Measurements from ENCODE around the gene ARHGAP6. TPM values are rescaled to one million over a fixed set of nuclear protein-coding genes. Genes with fewer than 3 reads are reported as not detected.

ARHGAP6 gene
- total and polyA plus RNA-seq, 2 donors from 2014 or later, result 6.0 to 20.4 TPM

DNA sequence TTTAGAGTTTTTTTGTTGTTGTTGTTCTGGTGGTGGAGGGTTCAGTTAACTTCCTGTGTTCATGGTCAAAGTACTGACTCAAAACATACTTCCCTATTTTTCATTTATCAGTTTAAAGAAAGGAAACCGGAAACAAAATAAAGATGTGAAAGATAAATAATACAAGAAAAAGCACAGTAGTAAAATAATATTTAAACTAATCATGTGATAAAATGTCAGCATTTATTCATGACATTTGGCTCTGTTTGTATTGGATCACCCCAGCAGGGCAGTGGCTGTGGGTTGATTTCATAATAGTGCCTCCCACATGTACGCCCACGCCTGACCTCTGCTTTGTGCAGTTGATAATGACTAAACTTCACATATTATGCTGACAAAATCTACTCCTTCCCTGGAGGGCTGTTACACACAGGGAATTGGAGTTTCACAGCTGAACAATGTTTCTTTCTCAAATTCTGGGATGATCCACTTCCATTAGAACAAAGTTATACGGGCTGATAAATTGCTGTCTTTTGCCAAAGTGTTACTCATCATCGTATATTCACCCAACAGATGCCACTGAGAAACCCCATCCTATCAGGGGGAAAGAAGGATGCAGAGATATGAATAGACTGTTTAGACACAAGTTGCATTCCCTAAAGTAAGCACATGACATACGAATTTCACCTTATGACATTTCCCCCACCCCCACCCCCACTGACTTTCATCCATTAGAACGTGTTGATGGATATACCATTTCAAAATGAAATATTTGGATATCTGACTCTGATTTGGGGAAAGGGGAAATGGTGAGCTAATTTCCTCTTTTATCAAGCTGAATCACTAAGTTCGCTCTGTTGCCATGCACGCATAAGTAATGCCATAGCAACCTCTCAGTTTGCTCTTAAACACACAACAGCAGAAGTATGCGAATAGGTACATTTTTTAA is 324.2 kb downstream of the ARHGAP6 start:
- intact Hi-C loops (cut with DNase I), result no loop called here
- H3K27me3 ChIP-seq (ENCODE audit: control insufficient read depth, insufficient read depth, low read length), result no peaks in the 10 kb centered on the region
- FAIRE-seq (peak; percentile 98), DNase-seq (peak; percentile 31 to 81 (median 52))
- no peaks in the 10 kb centered on the region for H3K9me3 ChIP-seq (ENCODE audit: control insufficient read depth in 2 of 3, insufficient read depth in 1 of 3, low read length in 3 of 3)
- H3K4me3 ChIP-seq (ENCODE audit: low read length in 3 of 3), result no peak overlapping the region
- TF ChIP-seq, protein P1, sequence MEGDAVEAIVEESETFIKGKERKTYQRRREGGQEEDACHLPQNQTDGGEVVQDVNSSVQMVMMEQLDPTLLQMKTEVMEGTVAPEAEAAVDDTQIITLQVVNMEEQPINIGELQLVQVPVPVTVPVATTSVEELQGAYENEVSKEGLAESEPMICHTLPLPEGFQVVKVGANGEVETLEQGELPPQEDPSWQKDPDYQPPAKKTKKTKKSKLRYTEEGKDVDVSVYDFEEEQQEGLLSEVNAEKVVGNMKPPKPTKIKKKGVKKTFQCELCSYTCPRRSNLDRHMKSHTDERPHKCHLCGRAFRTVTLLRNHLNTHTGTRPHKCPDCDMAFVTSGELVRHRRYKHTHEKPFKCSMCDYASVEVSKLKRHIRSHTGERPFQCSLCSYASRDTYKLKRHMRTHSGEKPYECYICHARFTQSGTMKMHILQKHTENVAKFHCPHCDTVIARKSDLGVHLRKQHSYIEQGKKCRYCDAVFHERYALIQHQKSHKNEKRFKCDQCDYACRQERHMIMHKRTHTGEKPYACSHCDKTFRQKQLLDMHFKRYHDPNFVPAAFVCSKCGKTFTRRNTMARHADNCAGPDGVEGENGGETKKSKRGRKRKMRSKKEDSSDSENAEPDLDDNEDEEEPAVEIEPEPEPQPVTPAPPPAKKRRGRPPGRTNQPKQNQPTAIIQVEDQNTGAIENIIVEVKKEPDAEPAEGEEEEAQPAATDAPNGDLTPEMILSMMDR (IDR thresholded peaks at IDR 0.05; ENCODE audit: borderline replicate concordance, extremely low read depth, insufficient read depth), result no peak
- no peaks in the 10 kb centered on the region for H3K4me1 ChIP-seq (ENCODE audit: control insufficient read depth in 2 of 3, insufficient read depth in 2 of 3, low read depth in 1 of 3, low read length in 3 of 3)
- H3K36me3 ChIP-seq (ENCODE audit: control insufficient read depth in 2 of 3, insufficient read depth in 3 of 3, low read length in 3 of 3), result no peaks in the 10 kb centered on the region
- H3K27ac ChIP-seq (ENCODE audit: low read depth in 2 of 2, low read length in 2 of 2), result peak overlapping the region in 1 of 2 donors; percentile 20
- H3K9ac ChIP-seq (ENCODE audit: low read length in 3 of 3), result no peak overlapping the region

DNA sequence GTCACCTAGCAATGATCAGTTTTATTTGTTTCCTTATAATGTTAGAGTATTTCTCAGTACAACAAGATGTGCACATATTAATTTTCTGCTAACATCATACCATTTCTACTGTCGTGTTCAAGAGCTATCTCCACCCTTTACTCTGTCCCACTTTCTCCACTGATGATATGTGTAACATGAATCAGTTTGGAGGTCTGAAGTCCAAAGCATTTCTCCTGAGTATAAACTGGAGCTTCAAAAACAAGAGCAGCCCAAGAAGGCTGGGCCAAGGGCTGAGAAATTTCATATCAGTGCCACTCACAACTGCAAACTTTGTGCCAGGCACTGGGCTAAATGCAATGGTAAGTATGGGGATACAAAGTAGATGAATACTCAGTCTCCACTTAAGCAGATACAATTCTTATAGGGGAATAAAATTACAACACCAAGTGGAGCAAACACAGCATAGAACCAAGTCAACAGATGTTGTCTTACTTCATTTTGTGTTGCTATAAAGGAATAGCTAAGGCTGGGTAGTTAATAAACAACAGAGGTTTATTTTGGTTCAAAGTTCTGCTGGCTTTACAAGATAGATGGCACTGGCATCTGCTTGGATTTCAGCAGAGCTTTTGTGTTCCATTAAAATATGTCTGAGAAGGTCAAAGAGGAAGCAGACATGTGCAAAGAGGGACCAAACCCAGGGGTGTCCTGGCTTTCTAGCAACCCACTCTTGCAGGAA is 328.3 kb downstream of the ARHGAP6 start:
- Histone ChIP-seq H3K27ac (ENCODE audit: low read depth in 2 of 2, low read length in 2 of 2) (no peak overlapping the region), H3K36me3 (ENCODE audit: control insufficient read depth in 2 of 3, insufficient read depth in 3 of 3, low read length in 3 of 3) (no peaks in the 10 kb centered on the region), H3K27me3 (ENCODE audit: control insufficient read depth, insufficient read depth, low read length) (no peaks in the 10 kb centered on the region), H3K4me3 (ENCODE audit: low read length in 3 of 3) (no peak overlapping the region), H3K4me1 (ENCODE audit: control insufficient read depth in 2 of 3, insufficient read depth in 2 of 3, low read depth in 1 of 3, low read length in 3 of 3) (no peaks in the 10 kb centered on the region), H3K9me3 (ENCODE audit: control insufficient read depth in 2 of 3, insufficient read depth in 1 of 3, low read length in 3 of 3) (no peaks in the 10 kb centered on the region), H3K9ac (ENCODE audit: low read length in 3 of 3) (no peak overlapping the region)
- no peak for FAIRE-seq
- intact Hi-C loops (cut with DNase I), result no loop called here
- DNase-seq, result no peak
- TF ChIP-seq, protein P1 (IDR thresholded peaks at IDR 0.05; ENCODE audit: borderline replicate concordance, extremely low read depth, insufficient read depth), result no peak

DNA sequence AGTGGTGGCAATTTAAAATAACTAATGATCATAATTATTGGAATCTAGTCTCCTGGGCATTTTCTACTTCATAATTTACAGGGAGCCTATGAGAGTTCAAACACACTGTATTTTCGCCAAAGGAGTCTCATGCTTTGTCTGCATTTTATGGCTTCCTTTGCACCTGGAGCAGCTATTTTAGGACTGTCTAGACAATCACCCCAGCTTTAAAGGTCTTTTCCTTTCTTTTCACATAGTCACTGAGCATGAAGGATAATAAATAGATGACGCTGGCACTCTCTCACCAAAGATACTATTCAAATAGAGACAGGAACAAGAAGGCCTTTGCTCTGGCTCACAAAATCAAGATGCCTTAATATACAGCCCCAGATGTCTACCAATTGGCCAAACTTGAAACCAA is 329.5 kb downstream of the ARHGAP6 start:
- Histone ChIP-seq H3K4me3 (ENCODE audit: low read length in 3 of 3) (no peak overlapping the region), H3K4me1 (ENCODE audit: control insufficient read depth in 2 of 3, insufficient read depth in 2 of 3, low read depth in 1 of 3, low read length in 3 of 3) (no peaks in the 10 kb centered on the region)
- intact Hi-C loops (cut with DNase I), result no loop called here

More for the DNA sequence above, 329.5 kb downstream of the ARHGAP6 start:
- no peak for FAIRE-seq
- no peak overlapping the region for H3K27ac ChIP-seq (ENCODE audit: low read depth in 2 of 2, low read length in 2 of 2)
- TF ChIP-seq, protein P1 (IDR thresholded peaks at IDR 0.05; ENCODE audit: borderline replicate concordance, extremely low read depth, insufficient read depth), result no peak
- no peak overlapping the region for H3K9ac ChIP-seq (ENCODE audit: low read length in 3 of 3)
- no peak for DNase-seq
- H3K27me3 ChIP-seq (ENCODE audit: control insufficient read depth, insufficient read depth, low read length), result no peaks in the 10 kb centered on the region
- H3K9me3 ChIP-seq (ENCODE audit: control insufficient read depth in 2 of 3, insufficient read depth in 1 of 3, low read length in 3 of 3), result no peaks in the 10 kb centered on the region
- H3K36me3 ChIP-seq (ENCODE audit: control insufficient read depth in 2 of 3, insufficient read depth in 3 of 3, low read length in 3 of 3), result no peaks in the 10 kb centered on the region

Data from kidney (tissue), 14 donors.